MCF 10A (cell line): Measurements from ENCODE around the gene DGCR6L. TPM values are rescaled to one million over a fixed set of nuclear protein-coding genes. Genes with fewer than 3 reads are reported as not detected.
"Not testable (repeated sequence)": the region's sequence is repeated elsewhere in the genome, so short reads cannot be mapped to it uniquely, and the experiment has no call there.

ENCODE experiments used
- BruUV-seq: library from RNA; stranded (reverse); fragments of 400-500 nt; replicated peaks from 2 replicates; lab custom pipeline; 2021; lab: Mats Ljungman, UMichigan
- CTCF ChIA-PET: fragments of 300-600 bp; sonication (Branson Sonifier 250); formaldehyde crosslinking; extraction: SDS; loops from one replicate; lab custom pipeline; 2021; ENCODE audit warnings: antibody characterized with exemption, inconsistent platforms; lab: Yijun Ruan, JAX
- POLR2A ChIA-PET: fragments of 300-600, 350-650 bp; sonication (Branson Sonifier 250); formaldehyde crosslinking; extraction: SDS; loops from one replicate; lab custom pipeline; 2020; ENCODE audit warnings: antibody characterized with exemption, inconsistent platforms; lab: Yijun Ruan, JAX
- DNase-seq: peaks from one replicate; pipeline ENCODE4 v3.0.0-alpha.2; 2018; ENCODE audit not compliant: unreplicated experiment
- H3K27ac Mint-ChIP-seq: one replicate; pipeline ENCODE4 v1.8.0; 2022; ENCODE audit warnings: mild to moderate bottlenecking, low read depth, mixed read lengths; ENCODE audit not compliant: unreplicated experiment
- H3K27me3 Mint-ChIP-seq: one replicate; pipeline ENCODE4 v1.8.0; 2022; ENCODE audit warnings: mixed read lengths; ENCODE audit not compliant: insufficient read depth, unreplicated experiment
- H3K36me3 Mint-ChIP-seq: one replicate; pipeline ENCODE4 v1.8.0; 2022; ENCODE audit warnings: mild to moderate bottlenecking, moderate library complexity, mixed read lengths; ENCODE audit not compliant: insufficient read depth, unreplicated experiment
- H3K4me1 Mint-ChIP-seq: one replicate; pipeline ENCODE4 v1.8.0; 2022; ENCODE audit warnings: mixed read lengths; ENCODE audit not compliant: insufficient read depth, unreplicated experiment
- H3K4me3 Mint-ChIP-seq: one replicate; pipeline ENCODE4 v1.8.0; 2022; ENCODE audit warnings: mild to moderate bottlenecking, moderate library complexity, mixed read lengths; ENCODE audit not compliant: unreplicated experiment
- H3K9me3 Mint-ChIP-seq: one replicate; pipeline ENCODE4 v1.8.0; 2022; ENCODE audit warnings: mixed read lengths; ENCODE audit not compliant: unreplicated experiment
- CTCF ChIP-seq: fragments of 200-600 bp; IDR thresholded peaks from one replicate; pipeline ENCODE4 v1.8.0; 2022; ENCODE audit warnings: antibody characterized with exemption, mild to moderate bottlenecking; ENCODE audit not compliant: unreplicated experiment
- intact Hi-C: fragments of 100-400 bp; cut with micrococcal nuclease; formaldehyde crosslinking; loops from 2 replicates; pipeline ENCODE4 v1.14.1; 2022
- total RNA-seq: library from RNA; stranded (reverse); gene quantifications from 2 replicates; pipeline ENCODE4 v1.2.3, GENCODE V29; 2022

The DGCR6L gene
- total RNA-seq, 1 experiment from 2014 or later: 36.4 TPM

- H3K4me3 Mint-ChIP-seq: no peak overlapping the region
- peaks cover 11% of the 10 kb centered on the region for H3K27me3 Mint-ChIP-seq
- POLR2A ChIA-PET: interaction anchor here (1.6 kb wide), 1 partner anchor 128 kb away, joined by 4 read pairs; no protein-coding TSS in a partner anchor
- H3K27ac Mint-ChIP-seq: no peak overlapping the region
- CTCF ChIA-PET: interaction anchor here (0.6 to 4.6 kb wide), 5 partner anchors 10 to 575 kb away, joined by 3 to 51 read pairs (median 3); no protein-coding TSS in a partner anchor
- intact Hi-C loops: no loop called here
- DNase-seq: no peak
- TF ChIP-seq CTCF: no peak
- H3K4me1 Mint-ChIP-seq: no peaks in the 10 kb centered on the region
- H3K36me3 Mint-ChIP-seq: no peaks in the 10 kb centered on the region
- no TSS peak for BruUV-seq
- no peaks in the 10 kb centered on the region for H3K9me3 Mint-ChIP-seq
These were observed 36.8 kb downstream of the DGCR6L start for GRCh38 chr22:20282901-20283673.

- no peak for TF ChIP-seq CTCF
- no TSS peak for BruUV-seq
These were observed 38.0 kb downstream of the DGCR6L start for GRCh38 chr22:20281891-20282290.

GRCh38 chr22:20281473-20281872 lies 38.4 kb downstream of the DGCR6L start:
- H3K27me3 Mint-ChIP-seq: peaks cover 11% of the 10 kb centered on the region
- H3K27ac Mint-ChIP-seq, CTCF ChIA-PET, H3K9me3 Mint-ChIP-seq, intact Hi-C loops, H3K4me1 Mint-ChIP-seq, BruUV-seq, H3K36me3 Mint-ChIP-seq, H3K4me3 Mint-ChIP-seq, DNase-seq: not testable (repeated sequence)
- POLR2A ChIA-PET: interaction anchor here (1.6 kb wide), 1 partner anchor 127 kb away, joined by 4 read pairs; no protein-coding TSS in a partner anchor

More at GRCh38 chr22:20281891-20282290, 38.0 kb downstream of the DGCR6L start:
- DNase-seq: no peak
- Mint-ChIP-seq H3K27me3 (peaks cover 11% of the 10 kb centered on the region), H3K9me3 (no peaks in the 10 kb centered on the region), H3K4me3 (no peak overlapping the region), H3K36me3 (no peaks in the 10 kb centered on the region), H3K4me1 (no peaks in the 10 kb centered on the region), H3K27ac (no peak overlapping the region)
- POLR2A ChIA-PET: interaction anchor here (1.6 kb wide), 1 partner anchor 127 kb away, joined by 4 read pairs; no protein-coding TSS in a partner anchor
- intact Hi-C loops: no loop called here
- CTCF ChIA-PET: interaction anchor here (0.6 to 4.6 kb wide), 2 partner anchors 51 to 127 kb away, joined by 3 to 51 read pairs; no protein-coding TSS in a partner anchor

- Mint-ChIP-seq H3K27me3 (peaks cover 11% of the 10 kb centered on the region), H3K36me3 (no peaks in the 10 kb centered on the region), H3K27ac (no peak overlapping the region), H3K9me3 (no peaks in the 10 kb centered on the region), H3K4me1 (no peaks in the 10 kb centered on the region), H3K4me3 (no peak overlapping the region)
- DNase-seq: no peak
- ChIA-PET POLR2A (no interaction called here), CTCF (no interaction called here)
- no TSS peak for BruUV-seq
- intact Hi-C loops: no loop called here
- TF ChIP-seq CTCF: no peak
These were observed 39.0 kb downstream of the DGCR6L start for GRCh38 chr22:20280866-20281265.

- H3K4me3 Mint-ChIP-seq, BruUV-seq, H3K4me1 Mint-ChIP-seq, H3K27ac Mint-ChIP-seq, H3K36me3 Mint-ChIP-seq, DNase-seq, intact Hi-C loops, H3K9me3 Mint-ChIP-seq, POLR2A ChIA-PET: not testable (repeated sequence)
- peaks cover 11% of the 10 kb centered on the region for H3K27me3 Mint-ChIP-seq
- CTCF ChIA-PET: interaction anchor here (0.6 kb wide), 1 partner anchor 123 kb away, joined by 3 read pairs; no protein-coding TSS in a partner anchor
These were observed 39.7 kb downstream of the DGCR6L start for GRCh38 chr22:20280163-20280562.
